Ishikawa (cell line): ENCODE measurements around the gene EHD4.

ENCODE experiments used
- EP300 ChIP-seq: IDR thresholded peaks from 2 replicates; pipeline ENCODE4 v1.6.1; 2012; ENCODE audit warnings: borderline replicate concordance
- TAF1 ChIP-seq: IDR thresholded peaks from 2 replicates; pipeline ENCODE4 v1.6.1; 2012; ENCODE audit warnings: low read depth, mild to moderate bottlenecking
- TCF12 ChIP-seq: IDR thresholded peaks from 2 replicates; pipeline ENCODE4 v1.6.1; 2012; ENCODE audit warnings: low read depth
- YY1 ChIP-seq: IDR thresholded peaks from 2 replicates; pipeline ENCODE4 v1.6.1; 2012; ENCODE audit warnings: low read depth
- TF ChIP-seq, protein P1 (sequence below): IDR thresholded peaks from 2 replicates; pipeline ENCODE4 v1.6.1; 2012

- no peak for TF ChIP-seq TCF12
- no peak for TF ChIP-seq TAF1
- TF ChIP-seq YY1 = no peak
- no peak for TF ChIP-seq EP300
- TF ChIP-seq, protein P1, sequence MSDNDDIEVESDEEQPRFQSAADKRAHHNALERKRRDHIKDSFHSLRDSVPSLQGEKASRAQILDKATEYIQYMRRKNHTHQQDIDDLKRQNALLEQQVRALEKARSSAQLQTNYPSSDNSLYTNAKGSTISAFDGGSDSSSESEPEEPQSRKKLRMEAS = no peak
These were observed 76.4 kb downstream of the EHD4 start for GRCh38 chr15:41895957-41896356.
